ENCODE results near the gene DNAJB14. TPM values are rescaled to one million over a fixed set of nuclear protein-coding genes. Genes with fewer than 3 reads are reported as not detected.

Gene DNAJB14
- total and polyA plus RNA-seq, 2 donors (not counting 1 experiment from before 2014, with no cell fraction given), result 14.4 to 64.9 TPM

DNA sequence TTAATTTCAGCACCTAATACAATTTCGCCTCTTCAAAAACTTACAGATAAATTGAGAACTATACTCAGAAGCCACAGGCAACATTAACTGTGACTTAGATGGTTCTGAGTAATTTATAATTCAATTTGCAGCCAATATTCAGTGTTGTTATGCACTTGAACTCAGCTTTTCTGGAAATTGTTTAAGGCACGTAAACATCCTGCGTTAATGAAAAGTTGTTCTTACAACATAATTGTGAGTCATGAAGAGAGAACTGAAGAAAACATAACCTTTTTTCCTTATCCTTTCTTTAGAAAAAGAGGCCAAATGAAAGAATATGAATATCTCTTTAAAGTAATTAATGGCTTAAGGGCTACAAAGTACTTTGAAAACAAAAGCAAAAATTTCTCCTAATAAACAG, 20.3 kb upstream of the DNAJB14 start:
- H4K20me1 ChIP-seq (ENCODE audit: control insufficient read depth, insufficient read depth, low read length, poor library complexity, severe bottlenecking), result no peaks in the 10 kb centered on the region
- no peaks in the 10 kb centered on the region for H3K79me2 ChIP-seq (ENCODE audit: control insufficient read depth, insufficient read depth, low read length)
- CTCF ChIA-PET, result no interaction called here
- no peak overlapping the region for H3K27ac ChIP-seq (ENCODE audit: low read length in 2 of 2)
- DNase-seq (no peak), ATAC-seq (ENCODE audit: low read depth) (no peak)
- Mint-ChIP-seq H3K4me1 (no peaks in the 10 kb centered on the region), H3K27me3 (peaks cover 5% of the 10 kb centered on the region), H3K4me3 (no peak overlapping the region), H3K27ac (no peak overlapping the region), H3K9me3 (ENCODE audit: insufficient read depth) (no peaks in the 10 kb centered on the region)
- H3K36me3 ChIP-seq (replicated peaks in 1 of 2; ENCODE audit: control extremely low read depth in 1 of 2, control insufficient read depth in 1 of 2, extremely low read depth in 1 of 2, insufficient read depth in 2 of 2, low read length in 1 of 2), result no peaks in the 10 kb centered on the region
- POLR2A ChIA-PET, result no interaction called here
- WGBS (ENCODE audit: insufficient coverage), result no CpG with 5 or more reads among the region's 3 CpGs
- no peak for TF ChIP-seq EZH2 (IDR thresholded peaks at IDR 0.05; ENCODE audit: borderline replicate concordance, insufficient read depth, low read depth, low read length, poor library complexity, severe bottlenecking)
- TF ChIP-seq, protein P1, sequence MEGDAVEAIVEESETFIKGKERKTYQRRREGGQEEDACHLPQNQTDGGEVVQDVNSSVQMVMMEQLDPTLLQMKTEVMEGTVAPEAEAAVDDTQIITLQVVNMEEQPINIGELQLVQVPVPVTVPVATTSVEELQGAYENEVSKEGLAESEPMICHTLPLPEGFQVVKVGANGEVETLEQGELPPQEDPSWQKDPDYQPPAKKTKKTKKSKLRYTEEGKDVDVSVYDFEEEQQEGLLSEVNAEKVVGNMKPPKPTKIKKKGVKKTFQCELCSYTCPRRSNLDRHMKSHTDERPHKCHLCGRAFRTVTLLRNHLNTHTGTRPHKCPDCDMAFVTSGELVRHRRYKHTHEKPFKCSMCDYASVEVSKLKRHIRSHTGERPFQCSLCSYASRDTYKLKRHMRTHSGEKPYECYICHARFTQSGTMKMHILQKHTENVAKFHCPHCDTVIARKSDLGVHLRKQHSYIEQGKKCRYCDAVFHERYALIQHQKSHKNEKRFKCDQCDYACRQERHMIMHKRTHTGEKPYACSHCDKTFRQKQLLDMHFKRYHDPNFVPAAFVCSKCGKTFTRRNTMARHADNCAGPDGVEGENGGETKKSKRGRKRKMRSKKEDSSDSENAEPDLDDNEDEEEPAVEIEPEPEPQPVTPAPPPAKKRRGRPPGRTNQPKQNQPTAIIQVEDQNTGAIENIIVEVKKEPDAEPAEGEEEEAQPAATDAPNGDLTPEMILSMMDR (IDR thresholded peaks at IDR 0.05), result no peak
- no peaks in the 10 kb centered on the region for H3K4me1 ChIP-seq (ENCODE audit: control insufficient read depth in 2 of 2, insufficient read depth in 2 of 2, low read length in 2 of 2)
- peaks cover 0 to 6% (median 0%) of the 10 kb centered on the region in 3 donors for H3K9me3 ChIP-seq (ENCODE audit: control extremely low read depth in 1 of 3, control insufficient read depth in 2 of 3, insufficient read depth in 1 of 3, low read length in 2 of 3)
- no peak overlapping the region for H2AFZ ChIP-seq (ENCODE audit: insufficient read depth, low read depth, low read length, poor library complexity, severe bottlenecking)
- H3K27me3 ChIP-seq (replicated peaks in 1 of 4; ENCODE audit: control extremely low read depth in 1 of 4, control insufficient read depth in 3 of 4, insufficient read depth in 4 of 4, low read length in 3 of 4), result peaks cover 0 to 7% (median 1%) of the 10 kb centered on the region in 4 experiments
- intact Hi-C loops (cut with micrococcal nuclease), result no loop called here
- H3K9ac ChIP-seq (ENCODE audit: low read length), result no peak overlapping the region
- no peak overlapping the region for H3K4me3 ChIP-seq (ENCODE audit: control extremely low read depth in 1 of 5, extremely low read depth in 1 of 5, insufficient read depth in 1 of 5, low read depth in 2 of 5, low read length in 4 of 5)
- H3K4me2 ChIP-seq (replicated peaks; ENCODE audit: low read depth, low read length, poor library complexity, severe bottlenecking), result no peak overlapping the region

DNA sequence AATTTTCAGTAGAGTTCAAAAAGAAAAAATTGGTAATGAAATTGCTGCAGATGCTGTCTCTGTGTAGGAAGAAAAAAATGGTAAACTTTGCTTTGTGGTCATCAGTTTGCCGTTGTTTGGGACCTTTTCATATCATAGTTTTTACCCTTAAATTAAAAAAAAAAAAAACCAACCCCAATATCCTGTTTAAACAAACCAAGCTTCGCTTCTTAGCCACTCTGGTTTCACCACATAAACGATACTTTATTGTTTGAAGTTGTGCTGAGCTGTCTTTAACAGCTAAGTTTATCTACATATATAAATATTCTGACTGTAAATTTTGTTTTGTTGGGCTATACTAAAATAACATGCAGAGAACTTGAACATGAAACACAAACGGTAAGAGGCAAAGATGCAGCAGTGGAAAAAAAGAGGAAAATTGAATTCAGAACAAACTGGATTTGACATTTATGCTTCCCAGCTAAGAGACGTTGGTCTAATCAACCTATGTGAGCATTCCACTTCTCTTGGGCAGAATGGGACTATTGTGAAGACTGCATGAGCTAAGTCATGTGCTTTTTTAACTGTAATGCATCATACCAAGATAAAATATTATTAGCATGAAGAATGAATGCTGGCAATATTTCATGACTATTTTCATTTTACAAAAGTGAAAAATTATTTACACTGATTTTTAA, 19.4 kb upstream of the DNAJB14 start:
- Mint-ChIP-seq H3K27ac (no peak overlapping the region), H3K9me3 (ENCODE audit: insufficient read depth) (no peaks in the 10 kb centered on the region), H3K4me1 (no peaks in the 10 kb centered on the region), H3K4me3 (no peak overlapping the region), H3K27me3 (peaks cover 5% of the 10 kb centered on the region)
- ChIA-PET POLR2A (no interaction called here), CTCF (no interaction called here)
- Histone ChIP-seq H3K36me3 (replicated peaks in 1 of 2; ENCODE audit: control extremely low read depth in 1 of 2, control insufficient read depth in 1 of 2, extremely low read depth in 1 of 2, insufficient read depth in 2 of 2, low read length in 1 of 2) (no peaks in the 10 kb centered on the region), H3K9me3 (ENCODE audit: control extremely low read depth in 1 of 3, control insufficient read depth in 2 of 3, insufficient read depth in 1 of 3, low read length in 2 of 3) (no peaks in the 10 kb centered on the region), H3K4me1 (ENCODE audit: control insufficient read depth in 2 of 2, insufficient read depth in 2 of 2, low read length in 2 of 2) (no peaks in the 10 kb centered on the region), H2AFZ (ENCODE audit: insufficient read depth, low read depth, low read length, poor library complexity, severe bottlenecking) (no peak overlapping the region), H3K4me3 (ENCODE audit: control extremely low read depth in 1 of 5, extremely low read depth in 1 of 5, insufficient read depth in 1 of 5, low read depth in 2 of 5, low read length in 4 of 5) (no peak overlapping the region), H3K79me2 (ENCODE audit: control insufficient read depth, insufficient read depth, low read length) (no peaks in the 10 kb centered on the region), H3K27ac (ENCODE audit: low read length in 2 of 2) (no peak overlapping the region), H3K4me2 (replicated peaks; ENCODE audit: low read depth, low read length, poor library complexity, severe bottlenecking) (no peak overlapping the region), H3K9ac (ENCODE audit: low read length) (no peak overlapping the region), H4K20me1 (ENCODE audit: control insufficient read depth, insufficient read depth, low read length, poor library complexity, severe bottlenecking) (no peaks in the 10 kb centered on the region), H3K27me3 (replicated peaks in 1 of 4; ENCODE audit: control extremely low read depth in 1 of 4, control insufficient read depth in 3 of 4, insufficient read depth in 4 of 4, low read length in 3 of 4) (peaks cover 0 to 2% (median 0%) of the 10 kb centered on the region in 4 experiments)
- no peak for DNase-seq
- intact Hi-C loops (cut with micrococcal nuclease), result no loop called here
- ATAC-seq (ENCODE audit: low read depth), result no peak
- TF ChIP-seq, protein P1 (IDR thresholded peaks at IDR 0.05), result no peak
- no peak for TF ChIP-seq EZH2 (IDR thresholded peaks at IDR 0.05; ENCODE audit: borderline replicate concordance, insufficient read depth, low read depth, low read length, poor library complexity, severe bottlenecking)
- no CpG with 5 or more reads among the region's 5 CpGs for WGBS (ENCODE audit: insufficient coverage)
